Activated B cell treated with CpG ODN at 0.5 μM for 24 hours (primary cell): Measurements from ENCODE around the gene MYLK. TPM values are rescaled to one million over a fixed set of nuclear protein-coding genes. Genes with fewer than 3 reads are reported as not detected.

Experiments
- ATAC-seq: fragments of 200-7000 bp; cut with Tn5 transposase; one replicate; pipeline ENCODE4 v1.10.0; 2021; ENCODE audit warnings: low read depth, mild to moderate bottlenecking, moderate library complexity
- CTCF ChIA-PET: fragments of 350-600 bp; sonication (Branson Sonifier 250); formaldehyde crosslinking; loops from one replicate; lab custom pipeline; 2021; ENCODE audit warnings: antibody characterized with exemption; lab: Charles Lee
- POLR2A ChIA-PET: fragments of 350-600 bp; sonication (Branson Sonifier 250); formaldehyde crosslinking; loops from one replicate; lab custom pipeline; 2021; ENCODE audit warnings: antibody characterized with exemption; lab: Charles Lee
- DNase-seq: peaks from one replicate; pipeline ENCODE4 v3.0.0; 2022
- H3K27ac Mint-ChIP-seq: one replicate; pipeline ENCODE4 v1.8.0; 2020; ENCODE audit warnings: mixed read lengths
- H3K27me3 Mint-ChIP-seq: one replicate; pipeline ENCODE4 v1.8.0; 2021; ENCODE audit warnings: mixed read lengths
- H3K36me3 Mint-ChIP-seq: one replicate; pipeline ENCODE4 v1.8.0; 2021; ENCODE audit warnings: low read depth, mixed read lengths
- H3K4me1 Mint-ChIP-seq: one replicate; pipeline ENCODE4 v1.8.0; 2021; ENCODE audit warnings: mixed read lengths
- H3K4me3 Mint-ChIP-seq: one replicate; pipeline ENCODE4 v1.8.0; 2020; ENCODE audit warnings: mild to moderate bottlenecking, mixed read lengths
- H3K9me3 Mint-ChIP-seq: one replicate; pipeline ENCODE4 v1.8.0; 2020; ENCODE audit warnings: mixed read lengths
- CTCF ChIP-seq: fragments of 200-600 bp; IDR thresholded peaks from one replicate; pipeline ENCODE4 v1.8.0; 2022; ENCODE audit warnings: antibody characterized with exemption, mild to moderate bottlenecking
- intact Hi-C: fragments of 100-400 bp; cut with micrococcal nuclease; formaldehyde crosslinking; loops from one replicate; pipeline ENCODE4 v1.15.1; 2024
- total RNA-seq: library from RNA; stranded (reverse); gene quantifications from 2 replicates; pipeline ENCODE4 v1.2.3, GENCODE V29; 2022

Gene MYLK
- total RNA-seq, 1 donor from 2014 or later = not detected

GRCh38 chr3:123640311-123640710 is 243.8 kb downstream of the MYLK start:
- H3K4me1 Mint-ChIP-seq = no peaks in the 10 kb centered on the region
- no peaks in the 10 kb centered on the region for H3K9me3 Mint-ChIP-seq
- no peak overlapping the region for H3K4me3 Mint-ChIP-seq
- no peaks in the 10 kb centered on the region for H3K36me3 Mint-ChIP-seq
- DNase-seq (no peak), ATAC-seq (no peak)
- TF ChIP-seq CTCF = no peak
- H3K27ac Mint-ChIP-seq = no peak overlapping the region
- intact Hi-C loops = no loop called here
- ChIA-PET CTCF (interaction anchor here (1.4 kb wide), 1 partner anchor 12 kb away, joined by 4 read pairs; no protein-coding TSS in a partner anchor), POLR2A (no interaction called here)
- no peaks in the 10 kb centered on the region for H3K27me3 Mint-ChIP-seq

- Mint-ChIP-seq H3K9me3 (no peaks in the 10 kb centered on the region), H3K27ac (no peak overlapping the region), H3K27me3 (no peaks in the 10 kb centered on the region), H3K4me1 (no peaks in the 10 kb centered on the region), H3K36me3 (no peaks in the 10 kb centered on the region), H3K4me3 (no peak overlapping the region)
- ATAC-seq (no peak), DNase-seq (no peak)
- TF ChIP-seq CTCF = no peak
- ChIA-PET CTCF (interaction anchor here (1.3 kb wide), 1 partner anchor 11 kb away, joined by 3 read pairs; no protein-coding TSS in a partner anchor), POLR2A (interaction anchor here (0.6 kb wide), 1 partner anchor 14 kb away, joined by 3 read pairs; no protein-coding TSS in a partner anchor)
- intact Hi-C loops = no loop called here
Measured at GRCh38 chr3:123638936-123639689, 245.0 kb downstream of the MYLK start.

- no peak for TF ChIP-seq CTCF
- Mint-ChIP-seq H3K36me3 (peaks cover 3% of the 10 kb centered on the region), H3K9me3 (no peaks in the 10 kb centered on the region), H3K27ac (no peak overlapping the region), H3K4me3 (no peak overlapping the region), H3K4me1 (no peaks in the 10 kb centered on the region), H3K27me3 (no peaks in the 10 kb centered on the region)
- no peak for DNase-seq
- no peak for ATAC-seq
- ChIA-PET CTCF (no interaction called here), POLR2A (no interaction called here)
- intact Hi-C loops = no loop called here
Measured at GRCh38 chr3:123637841-123638240, 246.3 kb downstream of the MYLK start.

GRCh38 chr3:123637131-123637530 is 247.0 kb downstream of the MYLK start:
- Mint-ChIP-seq H3K4me3 (no peak overlapping the region), H3K27ac (no peak overlapping the region), H3K9me3 (no peaks in the 10 kb centered on the region), H3K36me3 (peaks cover 3% of the 10 kb centered on the region), H3K27me3 (no peaks in the 10 kb centered on the region), H3K4me1 (no peaks in the 10 kb centered on the region)
- TF ChIP-seq CTCF = no peak
- DNase-seq = no peak
- ATAC-seq = no peak
- ChIA-PET POLR2A (no interaction called here), CTCF (no interaction called here)
- intact Hi-C loops = no loop called here

GRCh38 chr3:123636431-123636841 is 247.7 kb downstream of the MYLK start:
- Mint-ChIP-seq H3K4me1 (no peaks in the 10 kb centered on the region), H3K36me3 (peaks cover 3% of the 10 kb centered on the region), H3K27me3 (no peaks in the 10 kb centered on the region), H3K9me3 (no peaks in the 10 kb centered on the region), H3K4me3 (no peak overlapping the region), H3K27ac (no peak overlapping the region)
- POLR2A ChIA-PET = no interaction called here
- intact Hi-C loops = no loop called here
- CTCF ChIA-PET = no interaction called here
- TF ChIP-seq CTCF = no peak
- DNase-seq = no peak
- ATAC-seq = no peak
